GM12878 (cell line): ENCODE results near the gene PGAP6.
"Not testable (repeated sequence)": the region's sequence is repeated elsewhere in the genome, so short reads cannot be mapped to it uniquely, and the experiment has no call there.

Experiments used
- BACH1 ChIP-seq: fragments of 450-650 bp; IDR thresholded peaks from 2 replicates; pipeline ENCODE4 v1.6.1; 2017; ENCODE audit warnings: mild to moderate bottlenecking, borderline replicate concordance
- ESRRA ChIP-seq: IDR thresholded peaks from 2 replicates; pipeline ENCODE4 v1.6.1; 2012; ENCODE audit warnings: mild to moderate bottlenecking, low read length, improper control_type of control experiment
- FOXK2 ChIP-seq: fragments of 450-650 bp; IDR thresholded peaks from 2 replicates; pipeline ENCODE4 v1.6.1; 2017; ENCODE audit warnings: mild to moderate bottlenecking, moderate library complexity
- JUNB ChIP-seq: IDR thresholded peaks from 2 replicates; pipeline ENCODE4 v1.6.1; 2016; ENCODE audit warnings: antibody characterized with exemption, mild to moderate bottlenecking
- NFIC ChIP-seq: IDR thresholded peaks from 2 replicates; pipeline ENCODE4 v1.6.1; 2012; ENCODE audit warnings: low read depth, mild to moderate bottlenecking, inconsistent platforms, low read length, moderate library complexity
- POLR2A ChIP-seq: IDR thresholded peaks from 2 replicates; pipeline ENCODE4 v1.6.1; 2011; ENCODE audit warnings: low read depth, mild to moderate bottlenecking, low read length
- RAD21 ChIP-seq: IDR thresholded peaks from 2 replicates; pipeline ENCODE4 v1.6.1; 2011; ENCODE audit warnings: mild to moderate bottlenecking, low read depth, low read length, moderate library complexity; ENCODE audit not compliant: insufficient read depth
- SIN3A ChIP-seq: IDR thresholded peaks from 2 replicates; pipeline ENCODE4 v1.6.1; 2012; ENCODE audit warnings: low read depth, low read length, improper control_type of control experiment
- SMAD1 ChIP-seq: fragments of 450-650 bp; IDR thresholded peaks from 2 replicates; pipeline ENCODE4 v1.6.1; 2018; ENCODE audit warnings: mild to moderate bottlenecking, low read depth; ENCODE audit not compliant: partially characterized antibody
- SMC3 ChIP-seq: IDR thresholded peaks from 2 replicates; pipeline ENCODE4 v1.6.1; 2011; ENCODE audit warnings: low read length, improper control_type of control experiment, borderline replicate concordance
- ZNF274 ChIP-seq: IDR thresholded peaks from one replicate; pipeline ENCODE4 v1.8.0; 2011; ENCODE audit not compliant: insufficient read length, insufficient read depth
- TF ChIP-seq, protein P1 (sequence below), 3 experiments: IDR thresholded peaks in 2 of 3; conservative IDR thresholded peaks in 1 of 3; 2 replicates each; pipeline ENCODE4 v1.5.1; 2011; ENCODE audit warnings: low read depth in 3 of 3, low read length in 3 of 3, mild to moderate bottlenecking in 3 of 3, control low read depth in 2 of 3, moderate library complexity in 2 of 3, inconsistent platforms in 1 of 3, mixed read lengths in 1 of 3; ENCODE audit not compliant: control insufficient read depth in 2 of 3, insufficient read depth in 1 of 3; ENCODE audit errors: extremely low read depth in 1 of 3
- TF ChIP-seq, protein P2 (sequence below): fragments of 450-650 bp; formaldehyde crosslinking; IDR thresholded peaks from 2 replicates; pipeline ENCODE4 v1.5.0; 2022; ENCODE audit warnings: mild to moderate bottlenecking, missing genetic modification characterization

DNA sequence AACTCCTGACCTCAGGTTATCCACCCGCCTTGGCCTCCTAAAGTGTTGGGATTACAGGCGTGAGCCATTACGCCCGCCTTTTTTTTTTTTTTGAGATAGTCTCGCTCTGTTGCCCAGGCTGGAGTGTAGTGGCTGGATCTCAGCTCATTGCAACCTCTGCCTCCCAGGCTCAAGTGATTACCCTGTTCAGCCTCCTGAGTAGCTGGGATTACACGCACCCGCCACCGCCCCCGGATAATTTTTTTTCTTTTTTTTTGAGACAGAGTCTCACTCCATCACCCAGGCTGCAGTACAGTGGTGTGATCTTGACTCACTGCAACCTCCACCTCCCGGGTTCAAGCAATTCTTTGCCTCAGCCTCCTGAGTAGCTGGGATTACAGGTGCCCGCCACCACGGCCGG, 40.4 kb upstream of the PGAP6 start:
- TF ChIP-seq SMAD1, POLR2A, RAD21, FOXK2, SIN3A, SMC3, JUNB, ESRRA, NFIC, BACH1, ZNF274: not testable (repeated sequence)
- TF ChIP-seq, protein P1, sequence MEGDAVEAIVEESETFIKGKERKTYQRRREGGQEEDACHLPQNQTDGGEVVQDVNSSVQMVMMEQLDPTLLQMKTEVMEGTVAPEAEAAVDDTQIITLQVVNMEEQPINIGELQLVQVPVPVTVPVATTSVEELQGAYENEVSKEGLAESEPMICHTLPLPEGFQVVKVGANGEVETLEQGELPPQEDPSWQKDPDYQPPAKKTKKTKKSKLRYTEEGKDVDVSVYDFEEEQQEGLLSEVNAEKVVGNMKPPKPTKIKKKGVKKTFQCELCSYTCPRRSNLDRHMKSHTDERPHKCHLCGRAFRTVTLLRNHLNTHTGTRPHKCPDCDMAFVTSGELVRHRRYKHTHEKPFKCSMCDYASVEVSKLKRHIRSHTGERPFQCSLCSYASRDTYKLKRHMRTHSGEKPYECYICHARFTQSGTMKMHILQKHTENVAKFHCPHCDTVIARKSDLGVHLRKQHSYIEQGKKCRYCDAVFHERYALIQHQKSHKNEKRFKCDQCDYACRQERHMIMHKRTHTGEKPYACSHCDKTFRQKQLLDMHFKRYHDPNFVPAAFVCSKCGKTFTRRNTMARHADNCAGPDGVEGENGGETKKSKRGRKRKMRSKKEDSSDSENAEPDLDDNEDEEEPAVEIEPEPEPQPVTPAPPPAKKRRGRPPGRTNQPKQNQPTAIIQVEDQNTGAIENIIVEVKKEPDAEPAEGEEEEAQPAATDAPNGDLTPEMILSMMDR (IDR thresholded peaks at IDR 0.05 in 2 of 3, conservative IDR thresholded peaks at IDR 0.05 in 1 of 3; ENCODE audit: control insufficient read depth in 2 of 3, extremely low read depth in 1 of 3, insufficient read depth in 1 of 3, low read depth in 3 of 3, low read length in 3 of 3), result not testable (repeated sequence)
- TF ChIP-seq, protein P2, sequence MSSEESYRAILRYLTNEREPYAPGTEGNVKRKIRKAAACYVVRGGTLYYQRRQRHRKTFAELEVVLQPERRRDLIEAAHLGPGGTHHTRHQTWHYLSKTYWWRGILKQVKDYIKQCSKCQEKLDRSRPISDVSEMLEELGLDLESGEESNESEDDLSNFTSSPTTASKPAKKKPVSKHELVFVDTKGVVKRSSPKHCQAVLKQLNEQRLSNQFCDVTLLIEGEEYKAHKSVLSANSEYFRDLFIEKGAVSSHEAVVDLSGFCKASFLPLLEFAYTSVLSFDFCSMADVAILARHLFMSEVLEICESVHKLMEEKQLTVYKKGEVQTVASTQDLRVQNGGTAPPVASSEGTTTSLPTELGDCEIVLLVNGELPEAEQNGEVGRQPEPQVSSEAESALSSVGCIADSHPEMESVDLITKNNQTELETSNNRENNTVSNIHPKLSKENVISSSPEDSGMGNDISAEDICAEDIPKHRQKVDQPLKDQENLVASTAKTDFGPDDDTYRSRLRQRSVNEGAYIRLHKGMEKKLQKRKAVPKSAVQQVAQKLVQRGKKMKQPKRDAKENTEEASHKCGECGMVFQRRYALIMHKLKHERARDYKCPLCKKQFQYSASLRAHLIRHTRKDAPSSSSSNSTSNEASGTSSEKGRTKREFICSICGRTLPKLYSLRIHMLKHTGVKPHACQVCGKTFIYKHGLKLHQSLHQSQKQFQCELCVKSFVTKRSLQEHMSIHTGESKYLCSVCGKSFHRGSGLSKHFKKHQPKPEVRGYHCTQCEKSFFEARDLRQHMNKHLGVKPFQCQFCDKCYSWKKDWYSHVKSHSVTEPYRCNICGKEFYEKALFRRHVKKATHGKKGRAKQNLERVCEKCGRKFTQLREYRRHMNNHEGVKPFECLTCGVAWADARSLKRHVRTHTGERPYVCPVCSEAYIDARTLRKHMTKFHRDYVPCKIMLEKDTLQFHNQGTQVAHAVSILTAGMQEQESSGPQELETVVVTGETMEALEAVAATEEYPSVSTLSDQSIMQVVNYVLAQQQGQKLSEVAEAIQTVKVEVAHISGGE (CRISPR knock-in tag), result not testable (repeated sequence)
